Liver (tissue), 9 donors: ENCODE results near the gene ELK3. TPM values are rescaled to one million over a fixed set of nuclear protein-coding genes. Genes with fewer than 3 reads are reported as not detected.

Source experiments
- DNase-seq: peaks from one replicate; pipeline ENCODE4 v3.0.0-alpha.2; 2017; ENCODE audit warnings: low spot score
- H3K27ac ChIP-seq, 2 donors: one replicate each; pipeline ENCODE4 v1.7.0; 2013; ENCODE audit warnings: inconsistent platforms in 2 of 2, low read length in 2 of 2, control low read depth in 1 of 2, low read depth in 1 of 2, mild to moderate bottlenecking in 1 of 2
- H3K27me3 ChIP-seq, 4 donors: one replicate each; pipeline versions ENCODE4 v1.6.1 to v1.7.0; 2013; ENCODE audit warnings: low read length in 3 of 4, inconsistent platforms in 1 of 4, mild to moderate bottlenecking in 1 of 4, moderate library complexity in 1 of 4; ENCODE audit not compliant: control insufficient read depth in 4 of 4, insufficient read depth in 4 of 4
- H3K36me3 ChIP-seq, 4 donors: one replicate each; pipeline versions ENCODE4 v1.6.1 to v1.7.0; 2013; ENCODE audit warnings: low read length in 3 of 4, mild to moderate bottlenecking in 3 of 4, low read depth in 1 of 4, moderate library complexity in 1 of 4; ENCODE audit not compliant: control insufficient read depth in 4 of 4, insufficient read depth in 3 of 4
- H3K4me1 ChIP-seq, 4 donors: one replicate each; pipeline versions ENCODE4 v1.6.1 to v1.7.0; 2013; ENCODE audit warnings: low read length in 3 of 4, mild to moderate bottlenecking in 3 of 4, moderate library complexity in 1 of 4; ENCODE audit not compliant: control insufficient read depth in 4 of 4, insufficient read depth in 4 of 4
- H3K4me3 ChIP-seq, 3 donors: one replicate each; pipeline versions ENCODE4 v1.6.1 to v1.7.0; 2013; ENCODE audit warnings: low read length in 3 of 3, control low read depth in 1 of 3, low read depth in 1 of 3, mild to moderate bottlenecking in 1 of 3
- H3K9ac ChIP-seq, 2 donors: one replicate each; pipeline ENCODE4 v1.7.0; 2013; ENCODE audit warnings: low read length in 2 of 2, mild to moderate bottlenecking in 2 of 2, moderate library complexity in 2 of 2, control low read depth in 1 of 2, low read depth in 1 of 2
- H3K9me3 ChIP-seq, 4 donors: one replicate each; pipeline versions ENCODE4 v1.6.1 to v1.7.0; 2013; ENCODE audit warnings: low read length in 3 of 4; ENCODE audit not compliant: control insufficient read depth in 4 of 4
- ATF3 ChIP-seq: IDR thresholded peaks from 2 replicates; pipeline ENCODE4 v1.6.1; 2016; ENCODE audit warnings: antibody characterized with exemption
- CTCF ChIP-seq: fragments of 150-350 bp; IDR thresholded peaks from 2 replicates; pipeline ENCODE4 v1.5.1; 2017; ENCODE audit warnings: improper control_type of control experiment, low read depth, low read length; ENCODE audit not compliant: missing input control
- EGR1 ChIP-seq, 2 donors: IDR thresholded peaks; 2 replicates each; pipeline ENCODE4 v1.6.1; 2016 to 2018; ENCODE audit warnings: antibody characterized with exemption in 2 of 2, low read depth in 2 of 2
- FOXA2 ChIP-seq: IDR thresholded peaks from 2 replicates; pipeline ENCODE4 v1.6.1; 2016; ENCODE audit warnings: antibody characterized with exemption
- GABPA ChIP-seq, 2 donors: IDR thresholded peaks in 1 of 2; conservative IDR thresholded peaks in 1 of 2; 2 replicates each; pipeline ENCODE4 v1.6.1; 2016; ENCODE audit warnings: antibody characterized with exemption in 2 of 2, mild to moderate bottlenecking in 1 of 2, moderate library complexity in 1 of 2
- HNF4A ChIP-seq, 2 donors: conservative IDR thresholded peaks; 2 replicates each; pipeline ENCODE4 v1.6.1; 2016; ENCODE audit warnings: antibody characterized with exemption in 2 of 2, mild to moderate bottlenecking in 2 of 2
- HNF4G ChIP-seq: IDR thresholded peaks from 2 replicates; pipeline ENCODE4 v1.6.1; 2016; ENCODE audit warnings: antibody characterized with exemption
- JUND ChIP-seq, 2 donors: IDR thresholded peaks; 2 replicates each; pipeline ENCODE4 v1.6.1; 2016; ENCODE audit warnings: antibody characterized with exemption in 2 of 2
- NR2F2 ChIP-seq: IDR thresholded peaks from 2 replicates; pipeline ENCODE4 v1.6.1; 2016; ENCODE audit warnings: antibody characterized with exemption
- REST ChIP-seq: IDR thresholded peaks from 2 replicates; pipeline ENCODE4 v1.6.1; 2016; ENCODE audit warnings: antibody characterized with exemption, mild to moderate bottlenecking
- RXRA ChIP-seq, 2 donors: IDR thresholded peaks; 2 replicates each; pipeline ENCODE4 v1.6.1; 2017 to 2018; ENCODE audit warnings: antibody characterized with exemption in 2 of 2, mild to moderate bottlenecking in 1 of 2
- SP1 ChIP-seq: IDR thresholded peaks from 2 replicates; pipeline ENCODE4 v1.6.1; 2018; ENCODE audit warnings: antibody characterized with exemption, mild to moderate bottlenecking
- TAF1 ChIP-seq: conservative IDR thresholded peaks from 2 replicates; pipeline ENCODE4 v1.6.1; 2016; ENCODE audit warnings: antibody characterized with exemption, mild to moderate bottlenecking
- YY1 ChIP-seq: IDR thresholded peaks from 2 replicates; pipeline ENCODE4 v1.6.1; 2016; ENCODE audit warnings: antibody characterized with exemption, mild to moderate bottlenecking
- ZBTB33 ChIP-seq: IDR thresholded peaks from 2 replicates; pipeline ENCODE4 v1.6.1; 2016; ENCODE audit warnings: antibody characterized with exemption
- WGBS: extraction: QIAGEN DNeasy Blood & Tissue Kit; methylation state at CpG from one replicate; pipeline ENCODE4 v1.1.7; 2013; 5-methylcytosine and 5-hydroxymethylcytosine counted together
- polyA plus RNA-seq, 2 donors: library from polyadenylated mRNA; stranded (reverse) in 1 of 2; unstranded in 1 of 2; fragments of 200-250 nt in 1 of 2; fragments of >200 nt in 1 of 2; fragmentation: Nextera tagmentation in 1 of 2; extraction: Ambion mirVana in 1 of 2; gene quantifications; one replicate each; pipeline versions ENCODE4 v1.2.1 to v1.2.3, GENCODE V29; 2013 to 2015
- total RNA-seq, 2 donors: library from RNA; depleted of rRNA; stranded (reverse); fragments of >200 nt; gene quantifications; one replicate each; pipeline ENCODE4 v1.2.3, GENCODE V29; 2014
- donor health status: healthy.
- donor health status: healthy.
- donor health status: healthy.
- donor health status: healthy.
- donor health status: healthy.

Gene ELK3
- total and polyA plus RNA-seq, 4 donors = 3.7 to 5.2 (median 4.5) TPM

GRCh38 chr12:96294831-96295230 is 100.7 kb downstream of the ELK3 start:
- no peaks in the 10 kb centered on the region for H3K27me3 ChIP-seq
- H3K36me3 ChIP-seq = peaks cover 0 to 9% (median 2%) of the 10 kb centered on the region in 4 donors
- H3K9me3 ChIP-seq = no peaks in the 10 kb centered on the region
- H3K9ac ChIP-seq = no peak overlapping the region
- TF ChIP-seq JUND (IDR thresholded peaks at IDR 0.05) = no peak
- no peak for TF ChIP-seq SP1
- TF ChIP-seq ATF3 = no peak
- TF ChIP-seq ZBTB33 = no peak
- TF ChIP-seq YY1 = no peak
- H3K4me1 ChIP-seq = no peaks in the 10 kb centered on the region
- no peak for DNase-seq
- 73% methylated on average over 3 of the region's 3 CpGs for WGBS
- no peak overlapping the region for H3K4me3 ChIP-seq
- no peak overlapping the region for H3K27ac ChIP-seq

- Histone ChIP-seq H3K27ac (no peak overlapping the region), H3K36me3 (peaks cover 0 to 9% (median 3%) of the 10 kb centered on the region in 4 donors)
- TF ChIP-seq CTCF = no peak
- TF ChIP-seq YY1 = no peak
- no peak for TF ChIP-seq HNF4A (conservative IDR thresholded peaks at IDR 0.05)
- no peak for TF ChIP-seq HNF4G
- no peak for TF ChIP-seq EGR1 (IDR thresholded peaks at IDR 0.05; ENCODE audit: low read depth in 2 of 2)
- TF ChIP-seq ATF3 = no peak
- no peak for TF ChIP-seq GABPA (IDR thresholded peaks at IDR 0.05 in 1 of 2, conservative IDR thresholded peaks at IDR 0.05 in 1 of 2)
- no peak for TF ChIP-seq JUND (IDR thresholded peaks at IDR 0.05)
- TF ChIP-seq RXRA (IDR thresholded peaks at IDR 0.05) = no peak
These were observed 101.5 kb downstream of the ELK3 start for GRCh38 chr12:96295532-96296160.

GRCh38 chr12:96297504-96297903 is 103.3 kb downstream of the ELK3 start:
- H3K9ac ChIP-seq = no peak overlapping the region
- no peak overlapping the region for H3K27ac ChIP-seq
- no peak overlapping the region for H3K4me3 ChIP-seq
- TF ChIP-seq ZBTB33 (no peak), HNF4G (no peak), FOXA2 (no peak), REST (no peak), HNF4A (conservative IDR thresholded peaks at IDR 0.05) (no peak), NR2F2 (no peak), TAF1 (no peak)
- WGBS = 98% methylated on average over 4 of the region's 4 CpGs
- peaks cover 0 to 9% (median 3%) of the 10 kb centered on the region in 4 donors for H3K36me3 ChIP-seq
- H3K4me1 ChIP-seq = no peaks in the 10 kb centered on the region
- DNase-seq = no peak
- H3K9me3 ChIP-seq = no peaks in the 10 kb centered on the region
- H3K27me3 ChIP-seq = no peaks in the 10 kb centered on the region

More at GRCh38 chr12:96295532-96296160, 101.5 kb downstream of the ELK3 start:
- no peak for DNase-seq
- WGBS = 96% methylated on average over 6 of the region's 6 CpGs
- Histone ChIP-seq H3K4me3 (no peak overlapping the region), H3K9ac (no peak overlapping the region), H3K27me3 (no peaks in the 10 kb centered on the region), H3K9me3 (no peaks in the 10 kb centered on the region), H3K4me1 (no peaks in the 10 kb centered on the region)
